Activated T-cell treated with anti-CD3 and anti-CD28 coated beads for 1 hour (primary cell): Measurements from ENCODE around the gene GLCCI1.
A peak's percentile ranks its signal among the peaks of the same experiment; 100 is the strongest.

Source experiments
- DNase-seq: peaks from one replicate; pipeline ENCODE4 v3.0.0-alpha.2; 2020; ENCODE audit warnings: low read depth

The GLCCI1 gene

GRCh38 chr7:7962851-7963250 lies 5.7 kb upstream of the GLCCI1 start:
- no peak for DNase-seq

- no peak for DNase-seq
Observed at GRCh38 chr7:7964250-7964649, 4.3 kb upstream of the GLCCI1 start.

DNA sequence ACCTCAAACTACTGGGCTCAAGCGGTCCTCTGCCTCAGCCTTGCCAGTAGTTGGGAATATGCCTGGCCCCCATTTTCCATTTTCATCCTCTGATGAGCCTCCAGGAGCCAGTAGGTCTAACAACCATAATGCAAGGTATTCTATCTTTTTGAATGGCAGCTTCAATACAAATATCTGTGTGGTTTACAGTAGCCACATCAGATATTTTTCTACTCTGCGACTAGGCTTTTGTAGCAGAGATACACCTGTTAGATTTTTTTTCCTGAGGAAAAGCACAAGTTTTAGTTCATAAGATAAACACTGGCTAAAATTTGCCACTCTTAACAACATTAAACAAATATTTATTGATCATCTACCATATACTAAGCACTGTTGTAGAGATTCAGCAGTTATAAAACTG lies 3.9 kb upstream of the GLCCI1 start:
- DNase-seq, result no peak

DNA sequence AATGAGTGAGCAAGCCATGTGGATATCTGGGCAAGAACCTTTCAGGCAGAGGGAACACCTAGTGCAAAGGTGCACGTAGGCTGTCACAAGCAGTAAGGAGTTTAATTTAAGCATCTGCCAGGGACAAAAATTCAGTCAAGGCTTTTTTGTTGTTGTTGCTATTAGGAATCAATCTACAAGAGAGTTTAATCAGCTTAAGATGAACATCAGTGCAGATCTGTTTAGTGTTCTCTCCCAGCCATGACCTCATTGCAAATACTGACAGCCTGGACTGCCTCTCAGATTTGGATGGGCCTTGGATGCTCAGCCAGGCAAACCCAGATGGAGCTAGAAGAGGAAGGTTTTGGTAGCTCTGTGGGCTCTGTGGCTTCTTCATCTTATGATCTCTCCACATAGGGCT lies 3.3 kb upstream of the GLCCI1 start:
- no peak for DNase-seq

DNA sequence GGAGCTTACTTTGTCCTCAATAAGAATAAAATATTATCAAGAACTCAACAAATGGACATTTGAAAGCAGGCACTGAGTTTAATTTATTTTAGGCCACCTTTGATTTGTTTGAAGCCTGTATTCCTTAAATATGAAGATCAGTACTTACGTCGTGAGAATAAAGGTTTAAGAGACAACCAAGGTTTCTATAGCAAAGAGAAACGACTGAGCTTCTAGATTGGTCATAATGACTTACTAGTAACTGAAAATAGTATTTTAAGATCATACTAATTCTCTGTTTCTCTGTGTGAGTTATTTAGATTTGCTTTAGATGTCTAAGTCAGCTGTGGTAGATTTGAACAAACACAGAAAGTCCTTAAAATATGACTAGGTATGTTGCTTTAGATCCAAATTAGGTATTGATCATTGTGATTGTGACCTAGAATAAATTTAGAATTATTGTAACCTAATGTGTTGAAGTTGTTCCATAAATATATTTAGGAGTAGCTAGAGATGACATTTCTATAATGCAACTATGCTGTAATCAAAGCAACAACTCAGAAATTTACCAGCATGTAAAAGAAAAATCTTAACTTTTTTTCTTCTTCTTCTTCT lies 2.4 kb upstream of the GLCCI1 start:
- DNase-seq, result no peak

- no peak for DNase-seq
Observed at GRCh38 chr7:7967886-7968543, 581 bp upstream of the GLCCI1 start.

DNA sequence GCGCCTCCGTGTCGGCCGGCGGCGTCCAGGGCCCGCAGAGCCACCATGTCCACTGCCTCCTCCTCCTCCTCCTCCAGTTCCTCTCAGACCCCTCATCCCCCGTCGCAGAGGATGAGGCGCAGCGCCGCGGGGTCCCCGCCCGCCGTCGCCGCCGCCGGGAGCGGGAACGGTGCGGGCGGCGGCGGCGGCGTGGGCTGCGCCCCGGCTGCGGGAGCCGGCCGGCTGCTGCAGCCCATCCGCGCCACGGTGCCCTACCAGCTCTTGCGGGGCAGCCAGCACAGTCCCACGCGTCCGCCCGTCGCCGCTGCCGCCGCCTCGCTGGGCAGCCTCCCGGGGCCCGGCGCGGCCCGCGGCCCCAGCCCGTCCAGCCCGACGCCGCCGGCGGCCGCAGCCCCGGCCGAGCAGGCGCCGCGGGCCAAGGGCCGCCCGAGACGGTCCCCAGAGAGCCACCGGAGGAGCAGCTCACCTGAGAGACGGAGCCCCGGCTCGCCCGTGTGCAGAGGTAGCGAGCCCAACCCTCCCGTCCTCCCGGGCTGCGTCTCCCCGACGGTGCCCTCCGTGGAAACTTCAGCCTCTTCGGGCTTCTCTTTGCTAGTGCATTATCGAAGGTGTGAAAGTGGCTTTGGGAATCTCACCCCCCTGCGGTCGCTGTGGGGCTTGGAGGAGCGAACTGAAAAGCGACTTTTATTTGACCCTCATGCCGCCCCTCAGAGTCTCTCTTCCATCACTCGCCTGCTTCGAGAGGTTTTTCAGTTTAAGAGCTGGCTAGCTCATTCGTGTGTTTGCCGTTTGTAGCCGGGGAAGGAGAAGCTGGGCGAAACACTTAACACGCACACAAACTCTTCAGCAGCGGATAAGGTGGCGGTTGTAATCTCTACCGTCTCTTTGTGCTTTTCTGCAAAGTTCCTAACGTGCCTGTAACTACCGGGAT lies 975 bp downstream of the GLCCI1 start:
- peak; percentile 30 for DNase-seq

- no peak for DNase-seq
Observed at GRCh38 chr7:7970237-7970530, 1.6 kb downstream of the GLCCI1 start.

DNA sequence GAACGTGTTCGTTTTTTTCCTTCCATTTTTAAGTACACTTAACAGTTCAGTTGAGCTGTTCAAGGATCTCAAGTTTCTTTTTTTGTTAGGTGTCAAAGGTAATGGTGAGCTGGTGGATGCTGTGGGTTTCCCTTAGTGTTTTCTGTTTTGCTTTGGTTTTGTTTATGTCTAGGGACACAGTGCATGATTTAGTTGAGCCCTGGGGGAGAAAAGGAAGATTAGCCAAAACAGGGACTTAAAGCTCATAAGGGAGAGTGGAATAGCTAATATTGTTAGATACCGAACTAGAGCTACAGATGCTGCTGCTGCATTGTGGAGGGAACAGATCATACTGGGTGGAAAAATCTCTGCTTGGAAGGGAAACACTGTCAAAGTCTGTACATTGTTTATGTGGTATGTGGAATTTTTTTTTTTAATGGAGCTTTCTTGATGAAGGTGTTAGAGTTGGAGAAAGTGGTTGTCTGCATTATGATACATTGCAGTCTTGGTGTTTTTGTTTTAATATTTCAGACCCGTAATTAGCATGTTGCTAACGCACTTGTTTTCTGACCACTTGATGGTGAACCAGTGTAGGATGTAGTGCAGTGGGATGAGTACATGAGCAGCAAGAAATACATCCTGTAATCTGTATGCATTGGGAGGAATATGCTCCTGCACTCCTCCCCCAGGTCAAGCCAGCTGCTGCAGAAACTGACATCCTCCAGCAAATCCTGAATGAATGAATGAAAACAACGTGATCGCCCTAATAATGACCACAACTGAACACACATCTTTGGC lies 2.1 kb downstream of the GLCCI1 start:
- DNase-seq, result no peak

- no peak for DNase-seq
Observed at GRCh38 chr7:7971308-7972040, 2.9 kb downstream of the GLCCI1 start.

DNA sequence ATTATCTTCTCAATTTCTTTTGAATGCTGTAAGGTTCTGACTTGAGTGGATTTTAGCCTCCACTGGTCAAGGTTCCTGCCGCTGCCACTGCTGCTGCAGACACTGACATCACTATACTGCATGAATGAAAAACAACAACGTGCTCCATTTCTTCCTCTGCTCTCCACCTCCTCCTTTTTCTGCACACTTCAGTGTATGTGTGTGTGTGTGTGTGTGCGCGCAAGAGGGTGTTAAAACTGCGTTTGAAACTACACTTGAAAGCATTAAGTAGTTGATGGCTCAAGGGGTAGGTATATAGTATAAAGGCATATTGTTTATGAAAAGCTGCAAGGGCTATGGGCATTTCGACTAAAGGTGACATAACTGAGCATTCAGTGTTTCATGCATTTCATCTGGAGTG lies 3.5 kb downstream of the GLCCI1 start:
- no peak for DNase-seq

GRCh38 chr7:7972922-7973594 lies 4.5 kb downstream of the GLCCI1 start:
- DNase-seq, result no peak

GRCh38 chr7:7976677-7977076 lies 8.1 kb downstream of the GLCCI1 start:
- no peak for DNase-seq

DNA sequence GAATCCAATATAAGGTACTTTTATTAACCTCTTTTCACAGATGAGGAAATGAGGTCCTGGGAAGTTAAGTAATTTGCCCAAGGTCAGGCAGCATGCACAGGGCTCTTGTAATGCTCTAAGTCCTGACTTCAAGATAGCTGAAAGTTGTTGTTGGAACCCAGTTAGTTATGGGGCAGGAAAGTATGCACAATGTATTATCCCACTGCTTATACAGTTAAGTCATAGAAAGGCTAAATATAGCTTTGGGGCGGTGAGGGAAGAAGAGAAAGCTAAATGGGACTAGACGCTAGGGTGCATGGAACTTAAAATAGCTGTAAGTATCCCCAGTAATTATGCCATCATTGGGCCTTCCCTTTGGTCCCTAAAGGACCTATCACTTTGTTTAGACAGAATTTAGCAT lies 9.2 kb downstream of the GLCCI1 start:
- no peak for DNase-seq

GRCh38 chr7:7978860-7979259 lies 10.3 kb downstream of the GLCCI1 start:
- no peak for DNase-seq

DNA sequence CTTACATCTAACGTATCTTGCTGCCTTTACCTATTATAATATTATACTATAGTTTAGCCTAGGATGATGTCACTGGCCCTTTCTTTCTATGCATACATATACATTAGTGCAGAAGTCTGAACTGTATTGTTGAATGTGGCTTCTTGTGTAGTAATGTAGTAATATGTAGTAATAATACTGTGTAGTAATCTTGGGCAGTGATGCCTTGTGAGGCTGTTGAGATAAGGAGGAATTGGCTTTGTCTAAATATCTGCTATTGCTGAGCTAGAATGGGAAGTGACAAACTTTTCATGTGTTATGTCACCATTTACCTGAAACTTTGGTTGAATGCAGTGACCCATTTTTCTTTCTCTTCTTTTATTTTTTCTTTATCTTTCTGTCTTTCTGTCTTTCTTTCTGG lies 11.0 kb downstream of the GLCCI1 start:
- no peak for DNase-seq

GRCh38 chr7:7980134-7980533 lies 11.5 kb downstream of the GLCCI1 start:
- DNase-seq, result no peak

DNA sequence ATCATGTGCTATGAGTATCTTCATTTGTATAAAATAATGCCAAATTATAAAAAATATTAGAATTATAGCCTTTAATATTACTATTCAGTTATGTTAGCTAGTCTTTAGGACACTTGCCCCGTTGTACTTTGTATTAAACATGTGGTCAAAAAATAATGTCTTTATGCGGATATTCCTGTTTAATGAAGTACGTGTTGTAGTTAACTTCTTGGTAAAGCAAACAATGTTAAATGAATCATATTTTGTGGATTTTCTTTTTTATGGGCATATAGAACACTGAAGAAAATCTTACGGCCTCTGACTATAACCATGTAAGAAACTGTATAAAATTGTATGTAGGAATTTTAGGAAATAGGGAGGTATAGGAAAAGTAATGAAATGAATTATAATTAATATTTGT lies 14.3 kb downstream of the GLCCI1 start:
- DNase-seq, result no peak

- no peak for DNase-seq
Observed at GRCh38 chr7:7984424-7984823, 15.8 kb downstream of the GLCCI1 start.

GRCh38 chr7:7988706-7989105 lies 20.1 kb downstream of the GLCCI1 start:
- DNase-seq, result no peak

GRCh38 chr7:7989133-7989532 lies 20.5 kb downstream of the GLCCI1 start:
- DNase-seq, result no peak
